NCI-H1930 (cell line): ENCODE data around the gene BRD3.

Experiments used
- DNase-seq, 2 experiments: peaks; one replicate each; lab custom pipeline; 2025; lab: John Stamatoyannopoulos, UW

The BRD3 gene

DNA sequence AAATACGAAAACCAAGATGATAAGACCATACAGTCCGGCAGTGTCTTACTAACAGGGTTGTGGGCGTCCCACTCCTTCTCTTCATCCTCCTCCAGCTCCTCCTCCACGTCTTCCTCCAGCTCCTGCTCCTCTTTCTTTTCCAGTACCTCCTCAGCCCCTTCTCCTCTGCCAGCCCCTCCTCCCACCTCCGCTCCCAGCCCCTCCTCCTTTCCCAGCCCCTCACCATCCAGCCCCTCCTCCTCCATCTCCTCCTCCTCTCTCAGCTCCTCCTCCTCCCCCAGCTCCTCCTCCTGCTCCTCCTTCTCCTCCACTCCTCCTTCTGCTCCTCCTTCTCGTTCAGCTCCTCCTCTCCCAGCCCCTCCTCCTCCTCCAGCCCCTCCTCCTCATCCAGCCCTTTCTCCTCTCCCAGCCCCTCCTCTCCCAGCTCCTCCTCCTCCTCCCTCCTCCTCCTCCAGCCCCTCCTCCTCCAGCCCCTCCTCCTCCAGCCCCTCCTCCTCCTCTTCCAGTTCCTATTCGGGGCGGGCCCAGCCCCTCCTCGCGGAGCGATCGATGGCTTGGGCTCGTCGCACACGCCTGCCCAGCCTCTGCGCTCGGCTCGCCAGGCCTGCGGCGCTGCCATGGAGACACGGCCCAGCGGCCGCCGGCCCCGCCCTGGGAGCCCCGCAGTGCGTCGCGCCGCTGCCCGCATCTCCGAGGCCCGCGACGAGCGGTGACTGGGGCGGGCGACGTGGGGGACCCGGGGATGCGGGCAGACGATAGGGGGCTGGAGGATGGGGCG is 42.8 kb downstream of the BRD3 start, which contains the start of gene BRD3OS:
Gene BRD3OS (plus strand): TSS at position 654 of the 778 bp plus-strand sequence. CDS start 1,267 bp downstream, outside the sequence.
- DNase-seq: peak; percentile 95 to 97

GRCh38 chr9:134024214-134024792 is 43.5 kb downstream of the BRD3 start:
- DNase-seq: no peak

DNA sequence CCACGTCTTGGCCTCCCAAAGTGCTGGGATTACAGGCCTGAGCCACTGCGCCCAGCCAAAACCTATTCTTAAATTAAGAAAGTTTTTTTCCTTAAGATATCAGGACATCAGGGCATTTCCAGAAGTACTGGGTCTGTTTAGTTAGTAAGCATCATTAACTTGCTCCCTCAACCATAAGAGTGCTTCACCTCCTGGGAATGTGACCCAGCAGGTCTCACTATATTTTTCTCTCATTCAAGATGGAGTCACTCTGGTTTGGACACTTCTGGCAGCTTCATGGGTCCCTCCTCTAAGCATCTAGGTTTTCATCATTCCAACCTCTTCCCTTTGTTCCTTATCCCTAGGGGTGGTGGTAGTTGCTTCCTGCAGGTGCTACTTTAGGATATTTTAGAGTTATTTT is 52.9 kb downstream of the BRD3 start:
- DNase-seq: no peak

DNA sequence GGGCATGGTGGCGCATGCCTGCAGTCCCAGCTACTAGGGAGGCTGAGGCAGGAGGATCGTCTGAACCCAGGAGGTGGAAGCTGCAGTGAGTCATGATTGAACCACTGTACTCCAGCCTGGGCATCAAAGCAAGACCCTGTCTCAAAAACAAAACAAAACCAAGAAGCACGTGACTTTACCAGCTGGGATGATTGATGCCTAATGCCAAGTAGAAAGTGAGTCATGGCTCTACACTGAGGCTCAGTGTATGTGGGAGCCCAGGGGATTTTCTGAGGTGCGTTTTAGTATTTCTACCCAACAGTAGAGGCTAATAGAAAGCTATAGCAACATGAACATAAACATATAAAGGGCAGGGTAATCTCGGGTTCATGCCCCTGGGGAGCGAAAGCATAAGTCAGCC is 56.4 kb downstream of the BRD3 start:
- DNase-seq: no peak

GRCh38 chr9:134010310-134011173 is 57.3 kb downstream of the BRD3 start:
- DNase-seq: no peak

DNA sequence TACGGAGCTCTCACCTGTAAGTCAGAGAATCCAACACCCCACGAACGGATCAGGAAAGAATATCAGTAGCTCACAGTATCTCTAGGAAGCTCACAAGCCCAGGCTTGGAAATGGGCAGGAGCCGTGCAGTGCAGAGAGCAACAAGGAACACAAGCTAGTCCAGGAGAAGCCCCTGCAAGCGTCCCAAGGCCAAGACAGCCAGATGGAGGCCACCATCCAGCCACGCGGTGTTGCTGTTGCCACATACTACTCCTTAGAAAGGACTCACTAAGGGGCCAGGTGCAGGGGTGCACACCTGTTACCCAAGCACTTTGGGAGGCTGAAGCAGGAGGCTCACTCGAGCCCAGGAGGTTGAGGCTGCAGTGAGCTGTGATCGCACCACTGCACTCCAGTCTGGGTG is 60.3 kb downstream of the BRD3 start:
- DNase-seq: no peak

GRCh38 chr9:134007150-134007549 is 60.7 kb downstream of the BRD3 start:
- no peak for DNase-seq

DNA sequence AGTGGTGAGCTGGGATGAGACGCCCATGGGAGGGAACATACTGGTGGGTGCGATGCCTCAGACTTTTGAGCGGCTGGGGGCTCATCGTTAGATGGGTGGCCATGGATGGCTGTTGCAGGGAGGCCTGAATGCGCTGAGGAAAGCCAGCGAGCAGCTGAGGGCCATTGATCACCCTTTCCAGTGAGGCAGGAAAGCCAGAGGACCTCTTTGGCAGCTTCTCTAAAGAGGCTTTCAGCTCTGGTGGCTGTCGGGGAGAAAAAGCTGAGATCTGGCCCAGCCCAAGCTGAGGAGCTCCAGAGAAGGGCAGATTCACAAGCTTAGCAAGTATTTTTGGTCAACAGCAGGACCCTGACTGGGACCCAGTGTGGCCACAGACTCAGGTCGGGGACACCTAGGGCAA is 62.4 kb downstream of the BRD3 start:
- DNase-seq: no peak

DNA sequence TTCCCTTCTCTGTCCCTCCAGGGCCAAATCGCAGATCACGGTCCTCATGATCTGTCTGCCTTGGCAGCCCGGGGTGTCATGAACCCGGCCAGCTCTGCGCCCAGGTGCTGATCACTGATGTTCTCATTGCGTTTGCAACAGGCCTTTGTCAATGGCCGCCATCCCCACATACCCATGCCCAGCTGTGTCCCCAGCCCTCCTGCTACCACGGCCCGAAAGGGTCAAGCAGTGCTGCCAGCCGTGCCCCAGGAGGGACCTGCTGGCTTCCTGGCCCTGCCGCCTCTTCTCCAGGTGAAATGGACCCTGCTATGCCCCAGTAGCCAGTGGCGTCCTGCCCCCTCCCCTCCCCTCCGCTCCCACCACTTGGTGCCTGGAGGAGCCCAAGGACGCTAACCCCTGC is 62.9 kb downstream of the BRD3 start:
- DNase-seq: no peak

DNA sequence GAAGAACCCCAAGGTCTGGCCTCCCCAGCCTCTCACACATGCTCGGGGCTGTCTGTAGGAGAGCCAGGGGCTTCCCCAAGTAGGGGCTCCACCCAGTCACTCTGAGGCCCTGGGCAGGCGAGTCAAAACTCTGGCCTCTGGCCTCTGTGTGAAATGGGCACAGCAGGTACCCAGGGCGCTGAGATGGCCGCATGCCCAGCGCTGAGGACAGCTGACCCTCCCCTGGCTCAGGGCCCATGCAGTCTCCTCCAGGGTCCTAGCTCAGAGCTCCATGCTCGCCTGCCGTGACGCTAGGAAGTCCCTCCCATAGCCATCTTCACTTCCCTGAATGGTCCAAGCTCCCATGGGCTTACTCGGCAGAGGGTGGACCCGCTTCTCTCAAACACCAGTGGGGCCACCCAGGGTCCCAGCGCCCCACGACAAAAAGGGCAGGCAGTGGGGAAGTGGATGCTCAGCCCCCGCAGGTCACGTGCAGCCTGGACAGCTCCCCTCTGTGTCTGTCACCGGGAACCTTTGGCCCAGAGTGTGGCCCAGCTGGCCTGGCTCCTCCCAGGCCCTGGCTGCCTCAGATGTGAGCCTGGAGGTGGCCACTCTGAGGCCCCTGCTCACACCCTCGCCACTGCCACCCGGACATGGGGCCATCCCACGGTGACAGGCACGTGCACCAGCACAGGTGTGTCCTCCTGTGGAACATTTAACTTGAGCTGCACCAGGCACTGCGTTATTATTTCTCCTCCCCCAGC is 63.5 kb downstream of the BRD3 start:
- no peak for DNase-seq

DNA sequence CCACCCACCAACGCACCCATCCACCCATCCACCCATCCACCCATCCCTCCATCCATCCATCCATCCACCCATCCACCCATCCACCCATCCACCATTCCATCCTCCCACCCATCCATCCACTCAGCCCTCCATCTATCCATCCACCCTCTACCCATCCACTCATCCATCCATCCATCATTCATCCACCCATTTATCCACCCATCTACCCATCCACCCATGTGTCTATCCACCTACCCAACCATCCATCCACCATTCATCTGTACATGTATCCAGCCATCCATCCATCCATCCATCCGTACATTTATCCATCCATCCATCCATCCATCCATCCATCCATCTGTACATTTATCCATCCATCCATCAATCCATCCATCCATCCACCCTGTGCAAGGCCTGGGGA is 64.6 kb downstream of the BRD3 start:
- no peak for DNase-seq

DNA sequence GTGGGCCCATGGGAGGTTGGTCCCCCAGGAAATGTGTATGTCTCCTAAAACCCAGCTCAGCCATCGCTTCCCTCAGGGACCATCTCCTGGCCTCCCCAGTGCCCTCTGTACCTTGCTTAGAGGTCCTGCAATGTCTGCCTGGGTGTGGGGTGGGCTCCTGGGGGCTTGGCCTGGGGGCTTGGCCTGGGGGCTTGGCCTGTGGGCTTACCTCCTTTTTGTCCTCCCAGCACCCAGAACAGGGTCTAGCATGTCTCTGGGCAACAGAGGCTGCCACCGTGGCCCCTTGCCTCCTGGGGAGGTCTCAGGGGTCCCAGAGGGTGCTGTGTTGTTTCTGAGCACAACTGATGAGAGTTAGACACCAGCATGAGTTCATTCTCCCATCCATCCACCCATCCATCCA is 65.0 kb downstream of the BRD3 start:
- no peak for DNase-seq

- no peak for DNase-seq
These were observed 68.0 kb downstream of the BRD3 start for GRCh38 chr9:133999851-134000265.

DNA sequence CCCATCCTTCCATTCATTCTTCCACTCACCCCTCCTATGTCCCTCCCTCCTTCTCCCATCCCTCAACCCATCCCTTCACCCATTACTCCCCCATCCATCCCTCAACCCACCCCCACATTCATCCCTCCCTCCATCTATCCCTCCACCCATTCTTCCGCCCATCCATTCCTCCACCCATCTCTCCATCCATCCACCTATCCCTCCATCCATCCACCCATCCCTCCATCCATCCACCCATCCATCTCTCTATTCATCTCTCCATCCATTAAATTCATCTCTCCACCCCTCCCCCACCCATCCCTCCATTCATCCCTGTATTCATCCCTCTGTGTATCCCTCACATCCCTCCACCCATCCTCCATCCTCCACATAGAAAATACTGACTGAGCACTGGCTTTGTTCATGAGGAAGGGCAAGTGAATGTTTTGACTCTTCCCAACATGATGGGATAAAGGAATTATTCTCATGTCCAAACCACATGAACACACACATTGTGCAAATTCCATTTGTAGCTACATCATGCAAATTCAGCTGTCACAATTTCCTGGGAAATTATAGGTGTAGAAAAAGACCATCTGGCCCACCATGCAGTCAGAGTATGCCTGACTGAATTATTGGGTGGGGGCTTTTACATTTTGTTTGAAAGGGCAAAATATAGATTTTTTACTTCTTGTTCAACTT is 68.8 kb downstream of the BRD3 start:
- DNase-seq: no peak

DNA sequence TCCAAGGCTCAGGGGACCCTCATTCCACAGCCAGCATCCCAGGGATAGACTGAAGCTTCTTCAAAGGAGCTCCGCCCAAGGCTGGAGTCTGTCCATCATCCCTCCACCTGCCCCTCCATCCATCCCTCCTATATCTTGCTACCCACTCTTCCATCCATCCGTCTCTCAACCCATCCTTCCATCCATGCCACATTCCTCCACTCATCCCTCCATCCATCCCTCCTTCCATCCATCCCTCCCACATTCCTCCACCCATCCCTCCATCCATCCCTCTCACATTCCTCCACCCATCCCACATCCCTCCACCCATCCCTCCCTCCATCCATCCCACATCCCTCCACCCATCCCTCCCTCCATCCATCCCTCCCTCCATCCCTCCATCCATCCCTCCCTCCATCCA is 70.2 kb downstream of the BRD3 start:
- no peak for DNase-seq

- no peak for DNase-seq
These were observed 71.0 kb downstream of the BRD3 start for GRCh38 chr9:133996531-133997520.

GRCh38 chr9:133995012-133995896 is 72.6 kb downstream of the BRD3 start:
- DNase-seq: peak; percentile 12 to 13

GRCh38 chr9:133994353-133995011 is 73.3 kb downstream of the BRD3 start:
- DNase-seq: peak; percentile 50 to 58
